GM18907 (cell line): ENCODE data around the gene TTLL5.

Experiments
- ATAC-seq: cut with Tn5 transposase; IDR thresholded peaks from one replicate; pipeline ENCODE4 v1.9.1; 2021; ENCODE audit warnings: mild to moderate bottlenecking, moderate library complexity; ENCODE audit not compliant: unreplicated experiment

The TTLL5 gene

GRCh38 chr14:75783602-75784313, 122.7 kb downstream of the TTLL5 start:
- no peak for ATAC-seq

GRCh38 chr14:75784314-75784686, 123.3 kb downstream of the TTLL5 start:
- no peak for ATAC-seq

GRCh38 chr14:75793806-75794205, 132.8 kb downstream of the TTLL5 start:
- ATAC-seq, result no peak

- no peak for ATAC-seq
These were observed 133.6 kb downstream of the TTLL5 start for GRCh38 chr14:75794615-75795038.

GRCh38 chr14:75800792-75801191, 139.7 kb downstream of the TTLL5 start:
- no peak for ATAC-seq

GRCh38 chr14:75802486-75802885, 141.4 kb downstream of the TTLL5 start:
- no peak for ATAC-seq

GRCh38 chr14:75803765-75804164, 142.7 kb downstream of the TTLL5 start:
- ATAC-seq, result no peak

GRCh38 chr14:75804570-75805275, 143.7 kb downstream of the TTLL5 start:
- ATAC-seq, result no peak

GRCh38 chr14:75805646-75806045, 144.6 kb downstream of the TTLL5 start:
- ATAC-seq, result no peak

- no peak for ATAC-seq
These were observed 145.3 kb downstream of the TTLL5 start for GRCh38 chr14:75806352-75806832.

- no peak for ATAC-seq
These were observed 146.8 kb downstream of the TTLL5 start for GRCh38 chr14:75807667-75808360.

- no peak for ATAC-seq
These were observed 150.2 kb downstream of the TTLL5 start for GRCh38 chr14:75811136-75811829.

GRCh38 chr14:75811872-75812499, 150.9 kb downstream of the TTLL5 start:
- no peak for ATAC-seq

- ATAC-seq, result no peak
These were observed 151.6 kb downstream of the TTLL5 start for GRCh38 chr14:75812622-75813021.

- no peak for ATAC-seq
These were observed 159.7 kb downstream of the TTLL5 start for GRCh38 chr14:75820761-75821160.

GRCh38 chr14:75821831-75822521, 160.9 kb downstream of the TTLL5 start:
- ATAC-seq, result no peak

- no peak for ATAC-seq
These were observed 161.6 kb downstream of the TTLL5 start for GRCh38 chr14:75822522-75823141.

- no peak for ATAC-seq
These were observed 162.3 kb downstream of the TTLL5 start for GRCh38 chr14:75823334-75823733.

GRCh38 chr14:75824318-75824717, 163.3 kb downstream of the TTLL5 start:
- no peak for ATAC-seq

GRCh38 chr14:75825147-75825592, 164.1 kb downstream of the TTLL5 start:
- no peak for ATAC-seq
